HG03139 (cell line): ENCODE results near the gene RAPGEF2.
"Not testable (repeated sequence)": the region's sequence is repeated elsewhere in the genome, so short reads cannot be mapped to it uniquely, and the experiment has no call there.

Source experiments
- ATAC-seq: cut with Tn5 transposase; IDR thresholded peaks from one replicate; pipeline ENCODE4 v1.9.1; 2021; ENCODE audit not compliant: unreplicated experiment

Gene RAPGEF2

GRCh38 chr4:159297091-159297490 is 194.2 kb downstream of the RAPGEF2 start:
- no peak for ATAC-seq

DNA sequence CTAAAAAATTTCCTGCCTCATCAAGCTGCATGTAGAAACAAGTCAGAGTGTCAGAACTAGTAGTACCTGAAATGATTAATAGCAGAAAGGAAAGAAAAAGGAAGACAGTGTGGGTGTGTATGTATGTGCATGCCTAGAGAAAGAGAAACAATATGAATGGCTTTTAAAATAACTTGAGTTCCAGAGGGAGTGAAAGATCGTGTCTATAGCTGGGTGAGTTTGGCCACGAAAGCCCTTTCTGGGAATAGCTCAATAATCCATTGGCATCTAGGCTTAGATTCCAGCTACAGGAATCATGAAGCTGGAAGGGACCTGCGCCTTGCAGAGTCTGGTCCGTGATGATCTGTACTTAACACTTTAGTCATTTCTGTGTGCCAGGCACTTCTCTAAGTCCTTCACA is 195.6 kb downstream of the RAPGEF2 start:
- ATAC-seq, result peak; percentile 61

DNA sequence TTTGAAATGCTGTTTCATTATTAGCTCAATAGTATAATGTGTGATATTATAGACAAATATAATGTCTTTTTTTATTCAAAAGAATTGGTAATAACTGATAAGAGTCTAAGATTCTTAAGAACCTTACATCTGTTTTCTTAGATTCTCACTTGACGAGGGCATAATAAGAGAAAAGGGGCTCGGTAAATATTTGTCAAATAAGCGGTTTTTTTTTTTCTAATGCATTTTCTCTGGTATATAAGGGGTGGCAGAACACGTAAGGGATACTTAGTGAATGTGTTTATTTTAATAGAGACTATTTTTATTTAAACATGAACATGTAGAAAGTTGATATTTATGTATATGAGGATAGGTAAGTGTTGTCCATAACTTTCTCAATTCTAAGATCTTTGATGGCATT is 200.6 kb downstream of the RAPGEF2 start:
- no peak for ATAC-seq

DNA sequence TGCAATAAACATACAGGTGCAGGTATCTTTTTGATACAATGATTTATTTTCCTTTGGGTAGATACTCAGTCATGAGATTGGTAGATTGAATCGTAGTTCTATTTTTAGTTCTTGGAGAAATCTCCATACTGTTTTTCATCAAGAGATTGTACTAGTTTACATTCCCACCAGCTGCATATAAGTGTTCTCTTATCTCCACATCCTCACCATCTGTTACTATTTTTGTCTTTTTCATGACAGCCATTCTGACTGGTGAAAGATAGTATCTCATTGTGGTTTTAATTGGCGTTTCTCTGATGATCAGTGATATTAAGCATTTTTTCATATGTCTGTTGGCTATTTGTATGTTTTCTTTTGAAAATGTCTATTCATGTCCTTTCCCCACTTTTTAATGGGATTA is 202.2 kb downstream of the RAPGEF2 start:
- ATAC-seq, result no peak

DNA sequence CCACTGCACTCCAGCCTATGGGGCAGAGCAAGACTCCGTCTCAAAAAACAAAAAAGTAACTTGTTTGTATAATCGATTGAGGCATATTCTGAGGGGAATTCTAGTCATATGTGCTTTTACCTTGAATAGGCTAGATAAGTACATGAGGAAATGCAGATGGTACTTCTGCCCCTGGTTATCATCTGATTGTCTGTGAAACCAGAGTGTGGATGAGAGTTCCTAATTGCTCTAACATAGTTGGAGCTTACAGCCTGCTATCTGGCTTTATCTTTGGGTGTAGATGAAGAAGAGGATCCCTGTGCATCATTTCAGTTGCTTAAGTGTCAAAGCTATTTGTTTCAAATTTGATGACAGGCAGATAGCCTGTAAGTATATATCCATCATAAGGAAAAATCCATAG is 205.1 kb downstream of the RAPGEF2 start:
- no peak for ATAC-seq

GRCh38 chr4:159308566-159309340 is 205.9 kb downstream of the RAPGEF2 start:
- ATAC-seq, result no peak

DNA sequence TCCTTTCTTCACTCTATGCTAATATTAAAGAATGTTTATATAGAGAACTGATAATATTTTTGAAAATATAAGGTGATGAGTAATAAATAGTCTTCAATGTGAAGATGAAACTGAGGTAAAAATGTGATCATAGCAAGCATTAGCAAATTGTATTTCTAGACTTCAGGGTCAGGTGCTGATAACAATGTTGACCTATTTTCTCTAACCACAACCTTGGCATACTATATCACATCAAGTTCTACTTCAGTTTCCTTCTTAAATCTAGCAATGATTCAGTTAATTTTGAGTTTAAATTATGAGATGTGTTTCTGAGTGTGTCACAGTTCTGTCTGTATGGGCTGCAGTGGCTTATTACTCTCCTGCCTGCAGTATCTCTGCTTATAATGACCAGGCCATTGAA is 209.4 kb downstream of the RAPGEF2 start:
- ATAC-seq, result no peak

DNA sequence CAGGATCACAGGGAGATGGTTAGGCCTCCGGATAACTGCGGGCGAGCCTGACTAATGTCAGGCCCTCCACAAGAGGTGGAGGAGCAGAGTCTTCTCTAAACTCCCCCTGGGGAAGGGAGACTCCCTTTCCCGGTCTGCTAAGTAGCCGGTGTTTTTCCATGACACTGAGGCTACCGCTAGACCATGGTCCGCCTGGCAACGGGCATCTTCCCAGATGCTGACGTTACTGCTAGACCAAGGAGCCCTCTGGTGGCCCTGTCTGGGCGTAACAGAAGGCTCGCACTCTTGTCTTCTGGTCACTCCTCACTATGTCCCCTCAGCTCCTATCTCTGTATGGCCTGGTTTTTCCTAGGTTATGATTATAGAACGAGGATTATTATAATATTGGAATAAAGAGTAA is 213.0 kb downstream of the RAPGEF2 start:
- not testable (repeated sequence) for ATAC-seq

GRCh38 chr4:159317203-159317602 is 214.3 kb downstream of the RAPGEF2 start:
- no peak for ATAC-seq

DNA sequence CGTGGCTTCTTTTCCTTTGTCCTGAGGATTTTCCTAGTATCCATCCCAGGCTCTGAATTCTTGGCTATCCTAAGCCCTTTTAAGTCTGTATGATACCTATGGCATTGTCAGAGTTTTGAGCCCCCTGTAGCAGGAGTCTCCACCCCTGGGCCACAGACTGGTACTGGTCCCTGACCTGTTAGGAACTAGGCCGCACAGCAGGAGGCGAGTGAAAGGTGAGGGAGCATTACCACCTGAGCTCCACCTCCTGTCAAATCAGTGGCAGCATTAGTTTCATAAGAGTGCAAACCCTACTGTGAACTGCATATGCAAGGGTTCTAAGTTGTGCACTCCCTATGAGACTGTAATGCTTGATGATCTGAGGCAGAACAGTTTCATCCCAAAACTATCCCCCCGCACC is 216.1 kb downstream of the RAPGEF2 start:
- no peak for ATAC-seq

DNA sequence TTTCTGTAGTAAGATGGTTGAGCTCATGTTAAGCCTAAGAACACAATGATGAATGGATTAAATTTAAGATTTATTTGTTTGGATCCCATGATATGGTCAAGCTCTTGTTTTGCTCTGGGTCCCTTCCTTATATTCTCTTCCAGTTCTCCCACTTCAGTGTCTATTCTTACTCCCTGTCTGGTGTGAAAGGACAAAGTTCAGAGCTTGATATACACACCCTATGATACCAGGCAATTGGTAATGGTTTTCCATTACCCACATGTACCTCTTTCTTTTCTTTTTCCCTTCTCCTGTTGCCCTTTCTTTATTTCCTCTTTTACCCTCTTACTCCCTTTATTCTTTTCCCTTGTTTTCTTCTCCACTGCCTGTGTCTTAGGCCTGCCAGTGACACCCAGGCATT is 223.6 kb downstream of the RAPGEF2 start:
- ATAC-seq, result no peak

DNA sequence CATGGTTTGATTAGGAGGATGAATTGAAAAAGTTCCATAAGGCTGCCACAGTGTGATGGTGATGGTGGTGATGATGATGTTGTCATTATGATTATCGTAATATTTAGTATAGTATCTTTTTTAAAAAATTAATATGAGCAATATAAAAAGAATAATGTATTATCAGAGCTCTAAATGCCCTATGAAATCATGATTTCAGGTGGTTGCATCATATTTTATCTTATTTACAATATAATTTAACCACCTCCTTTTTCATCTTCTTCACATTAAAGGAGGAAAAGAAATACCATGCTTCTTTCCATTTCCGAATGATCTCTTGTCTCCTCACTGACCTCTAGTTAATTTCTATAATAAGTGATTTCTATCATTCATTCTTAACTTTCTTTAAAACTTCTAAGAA is 225.9 kb downstream of the RAPGEF2 start:
- ATAC-seq, result no peak

DNA sequence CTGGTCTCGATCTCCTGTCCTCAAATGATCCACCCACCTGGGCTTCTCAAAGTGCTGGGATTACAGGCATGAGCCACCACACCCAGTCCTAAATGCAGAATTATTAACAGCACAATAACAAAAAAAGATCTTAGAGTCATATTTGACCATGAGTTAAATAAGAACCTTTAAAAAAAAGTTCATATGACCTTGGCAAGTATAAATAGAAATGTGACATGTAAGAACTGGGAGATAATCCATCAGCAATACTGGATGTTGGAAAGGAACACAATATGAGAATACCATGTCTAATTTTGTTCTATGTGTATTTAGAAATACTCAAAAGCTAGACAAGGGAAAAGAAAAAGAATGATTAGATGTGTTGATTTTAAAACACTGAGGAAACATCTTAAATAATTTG is 231.6 kb downstream of the RAPGEF2 start:
- no peak for ATAC-seq

- ATAC-seq, result no peak
These were observed 234.2 kb downstream of the RAPGEF2 start for GRCh38 chr4:159337041-159337440.

DNA sequence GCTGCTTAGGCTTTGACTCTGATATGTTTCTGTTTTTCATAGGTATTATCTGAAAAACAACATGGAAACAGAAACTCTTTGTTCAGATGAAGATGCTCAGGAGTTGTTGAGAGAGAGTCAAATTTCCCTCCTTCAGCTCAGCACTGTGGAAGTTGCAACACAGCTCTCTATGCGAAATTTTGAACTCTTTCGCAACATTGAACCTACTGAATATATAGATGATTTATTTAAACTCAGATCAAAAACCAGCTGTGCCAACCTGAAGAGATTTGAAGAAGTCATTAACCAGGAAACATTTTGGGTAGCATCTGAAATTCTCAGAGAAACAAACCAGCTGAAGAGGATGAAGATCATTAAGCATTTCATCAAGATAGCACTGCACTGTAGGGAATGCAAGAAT is 238.6 kb downstream of the RAPGEF2 start:
- no peak for ATAC-seq

DNA sequence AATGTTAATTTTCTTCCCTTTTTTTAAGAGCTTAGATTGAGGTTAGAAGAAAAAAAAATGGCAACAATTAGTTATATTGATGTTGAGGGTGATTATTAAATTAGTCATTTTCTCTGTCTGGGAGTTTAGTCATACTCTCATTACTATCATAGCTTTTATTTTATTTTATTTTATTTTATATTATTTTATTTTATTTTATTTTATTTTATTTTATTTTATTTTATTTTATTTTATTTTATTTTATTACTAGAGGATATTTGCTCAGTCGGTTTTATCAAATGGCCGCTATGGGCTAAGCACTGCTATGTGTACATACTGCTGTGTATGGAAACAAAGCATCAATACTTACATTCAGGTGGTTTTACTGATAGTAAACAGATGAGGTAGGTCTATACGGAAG is 239.5 kb downstream of the RAPGEF2 start:
- no peak for ATAC-seq

- ATAC-seq, result no peak
These were observed 240.2 kb downstream of the RAPGEF2 start for GRCh38 chr4:159343116-159343515.

- no peak for ATAC-seq
These were observed 242.0 kb downstream of the RAPGEF2 start for GRCh38 chr4:159344877-159345276.

GRCh38 chr4:159346681-159347080 is 243.8 kb downstream of the RAPGEF2 start:
- no peak for ATAC-seq

- no peak for ATAC-seq
These were observed 244.9 kb downstream of the RAPGEF2 start for GRCh38 chr4:159347813-159348212.

GRCh38 chr4:159349332-159349731 is 246.5 kb downstream of the RAPGEF2 start:
- no peak for ATAC-seq

GRCh38 chr4:159352609-159353008 is 249.7 kb downstream of the RAPGEF2 start:
- ATAC-seq, result no peak

GRCh38 chr4:159353422-159354116 is 250.7 kb downstream of the RAPGEF2 start:
- ATAC-seq, result no peak
